GM18511 (cell line): ENCODE measurements around the gene ITIH1.
A peak's percentile ranks its signal among the peaks of the same experiment; 100 is the strongest.
"Not testable (repeated sequence)": the region's sequence is repeated elsewhere in the genome, so short reads cannot be mapped to it uniquely, and the experiment has no call there.

ENCODE experiments used
- ATAC-seq: cut with Tn5 transposase; IDR thresholded peaks from one replicate; pipeline ENCODE4 v1.9.1; 2021; ENCODE audit warnings: mild to moderate bottlenecking, moderate library complexity; ENCODE audit not compliant: unreplicated experiment

ITIH1 gene

GRCh38 chr3:52774901-52775864 lies 2.2 kb upstream of the ITIH1 start:
- ATAC-seq, result no peak

- ATAC-seq, result no peak
Observed at GRCh38 chr3:52775877-52776276, 1.5 kb upstream of the ITIH1 start.

GRCh38 chr3:52776486-52776885 lies 913 bp upstream of the ITIH1 start:
- ATAC-seq, result not testable (repeated sequence)

DNA sequence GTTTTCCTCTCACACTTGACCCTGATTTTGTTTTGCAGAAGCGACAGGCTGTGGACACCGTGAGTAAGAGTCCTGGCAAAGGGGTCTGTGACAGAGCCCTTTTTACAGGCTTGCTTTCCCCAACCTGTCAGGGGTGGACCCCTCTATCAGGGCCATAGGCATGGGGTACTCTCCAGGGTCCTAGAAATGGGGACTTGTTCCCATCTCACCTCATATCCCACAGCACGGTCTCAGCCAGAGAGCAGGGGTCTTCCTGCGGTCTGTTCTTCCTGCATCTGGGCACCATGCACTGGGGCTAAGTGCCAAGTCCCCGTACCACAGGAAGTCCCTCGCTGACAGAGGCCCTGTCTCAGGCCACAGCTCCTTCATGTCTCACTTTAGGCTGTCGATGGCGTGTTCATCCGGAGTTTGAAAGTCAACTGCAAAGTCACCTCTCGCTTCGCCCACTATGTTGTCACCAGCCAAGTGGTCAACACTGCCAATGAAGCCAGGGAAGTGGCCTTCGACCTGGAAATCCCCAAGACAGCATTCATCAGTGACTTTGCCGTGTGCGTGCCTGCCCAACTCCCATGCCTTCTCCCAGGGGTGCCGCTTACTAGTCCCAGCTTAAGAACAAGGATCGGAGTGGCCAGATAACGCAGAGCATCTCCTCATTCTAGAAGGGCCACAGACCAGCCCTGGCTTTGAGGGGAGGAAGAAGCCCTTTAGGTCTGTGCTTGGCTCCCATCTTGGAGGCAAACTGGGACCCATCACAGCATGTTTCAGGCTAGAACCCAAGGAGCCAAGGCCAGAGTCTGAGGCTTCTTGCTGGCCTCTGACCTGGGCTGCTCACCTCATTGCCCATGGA lies 783 bp downstream of the ITIH1 start:
- no peak for ATAC-seq

- ATAC-seq, result peak; percentile 87
Observed at GRCh38 chr3:52779011-52779836, 1.8 kb downstream of the ITIH1 start.

GRCh38 chr3:52779837-52780585 lies 2.6 kb downstream of the ITIH1 start:
- no peak for ATAC-seq

GRCh38 chr3:52781741-52782140 lies 4.3 kb downstream of the ITIH1 start:
- ATAC-seq, result no peak

DNA sequence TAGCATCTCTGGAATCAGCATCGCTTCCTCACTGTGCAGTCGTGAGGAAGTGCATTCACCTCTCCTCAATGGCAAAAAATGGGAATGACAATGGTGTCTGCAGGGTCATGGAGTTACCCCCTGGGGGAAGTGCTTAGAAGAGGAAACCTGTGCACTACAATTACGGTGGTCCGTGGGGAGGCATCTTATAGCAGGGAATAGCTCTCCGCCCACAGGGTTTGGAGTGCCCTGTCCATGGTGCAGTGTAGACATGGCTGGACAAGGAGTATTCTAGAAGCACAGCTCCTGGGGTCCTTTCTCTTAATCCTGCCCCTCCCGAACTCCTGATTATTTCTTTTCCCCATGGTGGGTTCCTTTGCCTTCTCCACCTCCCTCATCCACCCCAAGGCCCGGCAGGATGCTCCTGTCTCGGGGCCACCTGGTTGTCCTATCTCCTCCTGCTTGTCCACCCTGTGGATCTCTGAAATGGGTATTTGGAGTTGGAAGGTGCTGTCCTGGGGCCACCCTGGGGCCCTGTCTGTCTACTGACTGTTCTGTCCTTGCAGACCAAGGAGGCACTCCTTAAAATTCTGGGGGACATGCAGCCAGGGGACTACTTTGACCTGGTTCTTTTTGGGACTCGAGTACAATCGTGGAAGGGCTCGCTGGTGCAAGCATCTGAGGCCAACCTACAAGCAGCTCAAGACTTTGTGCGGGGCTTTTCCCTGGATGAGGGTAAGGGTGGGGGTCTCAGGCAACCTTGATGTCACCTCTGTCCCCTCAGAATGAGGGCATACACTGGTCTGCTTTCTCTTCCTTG lies 5.2 kb downstream of the ITIH1 start:
- no peak for ATAC-seq

- ATAC-seq, result no peak
Observed at GRCh38 chr3:52783211-52783555, 5.8 kb downstream of the ITIH1 start.

- ATAC-seq, result no peak
Observed at GRCh38 chr3:52784021-52784621, 6.7 kb downstream of the ITIH1 start.

DNA sequence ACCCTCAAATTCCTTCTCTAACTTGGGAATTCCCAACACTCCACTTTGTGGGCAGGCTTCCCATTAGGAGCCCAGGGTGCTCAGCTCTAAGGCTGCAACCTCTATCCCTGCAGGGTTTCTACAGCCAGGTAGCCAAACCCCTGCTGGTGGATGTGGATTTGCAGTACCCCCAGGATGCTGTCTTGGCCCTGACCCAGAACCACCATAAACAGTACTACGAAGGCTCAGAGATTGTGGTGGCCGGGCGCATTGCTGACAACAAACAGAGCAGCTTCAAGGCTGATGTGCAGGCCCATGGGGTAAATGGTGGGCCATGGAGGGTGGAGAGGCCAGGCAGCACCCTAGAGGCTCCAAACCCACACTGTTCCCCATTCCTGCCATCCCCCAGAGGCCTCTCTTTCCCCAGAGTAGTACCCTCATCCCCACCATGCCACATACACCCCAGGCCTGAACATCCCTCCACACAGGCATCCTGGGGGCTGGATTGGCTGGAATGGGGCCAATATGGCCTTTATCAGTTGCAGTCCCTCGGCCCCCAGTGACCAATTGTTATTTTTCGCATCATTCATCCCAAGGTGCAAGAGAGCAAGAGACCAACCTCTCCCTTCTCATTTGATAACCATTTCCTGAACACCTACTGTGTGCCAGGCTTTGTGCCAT lies 7.7 kb downstream of the ITIH1 start:
- ATAC-seq, result no peak

DNA sequence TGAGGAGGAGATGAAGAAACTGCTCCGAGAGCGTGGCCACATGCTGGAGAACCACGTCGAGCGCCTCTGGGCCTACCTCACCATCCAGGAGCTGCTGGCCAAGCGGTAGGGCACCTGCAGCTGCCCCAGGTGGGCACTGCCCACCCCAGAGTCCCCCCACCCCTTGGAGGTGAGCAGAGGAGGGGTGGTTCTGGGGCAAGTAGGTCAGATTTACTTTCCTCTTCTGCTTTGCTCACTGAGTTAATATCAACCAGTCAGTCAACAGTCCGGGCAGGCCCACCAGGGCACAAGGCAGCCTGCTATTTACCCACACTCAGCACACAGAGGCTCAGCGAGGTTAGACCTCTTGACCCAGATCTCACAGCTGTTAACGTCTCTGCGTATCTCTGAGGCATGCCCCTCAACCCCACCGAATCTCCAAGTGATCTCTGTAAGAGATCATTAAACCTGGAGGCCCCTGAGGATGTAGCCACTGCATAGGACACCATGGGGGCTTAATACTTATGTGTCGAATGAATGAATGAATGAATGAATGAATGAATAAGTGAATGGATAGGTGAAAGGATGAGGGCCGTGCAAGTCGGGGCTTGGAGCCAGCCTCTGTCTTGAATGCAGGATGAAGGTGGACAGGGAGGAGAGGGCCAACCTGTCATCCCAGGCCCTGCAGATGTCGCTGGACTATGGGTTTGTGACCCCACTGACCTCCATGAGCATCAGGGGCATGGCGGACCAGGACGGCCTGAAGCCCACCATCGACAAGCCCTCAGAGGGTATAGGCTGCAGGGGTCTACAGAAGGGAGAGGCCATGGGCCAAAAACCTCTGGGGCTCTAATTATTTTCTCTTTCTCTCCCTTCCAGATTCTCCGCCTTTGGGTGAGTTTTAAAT lies 9.2 kb downstream of the ITIH1 start:
- ATAC-seq, result no peak

- ATAC-seq, result no peak
Observed at GRCh38 chr3:52787246-52787645, 9.8 kb downstream of the ITIH1 start.

- no peak for ATAC-seq
Observed at GRCh38 chr3:52787672-52788625, 10.6 kb downstream of the ITIH1 start.

DNA sequence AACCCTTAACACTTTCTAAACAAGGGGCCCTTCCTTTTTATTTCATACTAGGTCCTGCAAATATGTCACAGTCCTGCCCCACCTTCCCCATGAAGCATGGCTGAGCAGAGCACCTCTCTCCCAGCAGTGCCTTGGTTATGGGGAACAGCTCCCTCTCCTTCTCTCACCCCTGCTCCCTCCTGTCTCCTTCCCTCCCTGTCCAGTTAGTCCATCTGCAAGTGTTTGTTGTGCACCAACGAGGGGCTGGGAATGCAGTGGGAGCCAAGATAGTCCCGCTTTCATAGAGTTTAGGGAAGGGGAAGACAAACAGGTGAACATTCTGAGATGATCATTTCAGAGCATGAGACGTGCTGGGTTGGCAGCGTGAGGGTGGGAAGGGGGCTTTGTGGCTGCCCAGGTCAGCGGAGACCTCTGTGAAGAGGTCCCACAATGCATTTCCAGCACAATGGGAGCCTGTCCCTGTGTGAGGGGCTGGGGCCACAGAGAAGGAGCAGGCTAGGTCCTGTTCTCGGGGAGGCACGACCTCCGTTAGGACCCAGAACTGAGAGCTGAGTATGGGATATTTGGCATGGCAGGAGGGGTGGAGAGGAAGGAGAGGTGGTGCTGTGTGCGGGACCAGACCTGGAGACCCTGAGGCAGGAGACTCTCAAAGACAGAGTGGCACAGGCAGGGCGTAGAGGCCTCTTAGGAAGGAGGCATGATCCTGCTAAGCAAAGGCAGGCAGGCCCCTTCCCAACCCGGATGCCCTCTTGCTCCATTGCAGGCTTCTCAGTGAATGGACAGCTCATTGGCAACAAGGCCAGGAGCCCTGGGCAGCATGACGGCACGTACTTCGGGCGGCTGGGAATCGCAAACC lies 11.7 kb downstream of the ITIH1 start:
- no peak for ATAC-seq

DNA sequence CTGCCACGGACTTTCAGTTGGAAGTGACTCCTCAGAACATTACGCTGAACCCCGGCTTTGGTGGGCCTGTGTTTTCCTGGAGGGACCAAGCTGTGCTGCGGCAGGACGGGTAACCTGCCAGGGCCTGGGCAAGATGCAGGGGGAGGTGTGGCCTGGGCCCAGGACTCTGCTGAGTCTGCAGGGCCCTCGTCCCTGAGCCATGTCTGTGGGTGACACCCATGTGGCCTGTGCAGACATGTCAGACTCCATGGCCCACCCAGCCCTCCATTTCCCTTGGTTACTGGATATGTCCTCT lies 12.3 kb downstream of the ITIH1 start:
- ATAC-seq, result no peak
